SK-N-SH treated with all-trans-retinoic acid at 6 μM for 48 hours (cell line): ENCODE data around the gene AXIN2.

Experiments
- BACH2 ChIP-seq: fragments of 250-450 bp; sonication (Bioruptor Pico); IDR thresholded peaks from 2 replicates; pipeline ENCODE4 v1.9.0; 2021; ENCODE audit warnings: mild to moderate bottlenecking, borderline replicate concordance
- GLIS3 ChIP-seq: fragments of 250-450 bp; sonication (Bioruptor Pico); IDR thresholded peaks from 2 replicates; pipeline ENCODE4 v1.5.0; 2020; ENCODE audit warnings: mild to moderate bottlenecking, moderate library complexity
- POU6F1 ChIP-seq: fragments of 250-450 bp; sonication (Bioruptor Pico); IDR thresholded peaks from 2 replicates; pipeline ENCODE4 v1.8.0; 2021; ENCODE audit warnings: low read depth, mild to moderate bottlenecking, moderate library complexity, borderline replicate concordance
- TCF4 ChIP-seq: fragments of 250-450 bp; sonication (Bioruptor Pico); IDR thresholded peaks from 2 replicates; pipeline ENCODE4 v1.8.0; 2021; ENCODE audit warnings: mild to moderate bottlenecking, moderate library complexity, borderline replicate concordance

- TF ChIP-seq POU6F1 (CRISPR knock-in tag) (no peak), GLIS3 (CRISPR knock-in tag) (no peak), BACH2 (CRISPR knock-in tag) (no peak), TCF4 (no peak)
Measured at GRCh38 chr17:65609286-65609685, 47.8 kb upstream of the AXIN2 start.
